ENCODE measurements around the gene UMAD1.

The UMAD1 gene

GRCh38 chr7:7710469-7710868 lies 69.9 kb downstream of the UMAD1 start:
- no peak for TF ChIP-seq CTCF (IDR thresholded peaks at IDR 0.05)

GRCh38 chr7:7713730-7714129 lies 73.2 kb downstream of the UMAD1 start:
- no peak for TF ChIP-seq CTCF (IDR thresholded peaks at IDR 0.05)

- TF ChIP-seq CTCF (IDR thresholded peaks at IDR 0.05), result no peak
Observed at GRCh38 chr7:7718492-7718891, 77.9 kb downstream of the UMAD1 start, which contains the start of gene RPA3. Gene RPA3 (minus strand): TSS chr7:7718607. CDS start chr7:7640418, 78,189 bp downstream.

- no peak for TF ChIP-seq CTCF (IDR thresholded peaks at IDR 0.05)
Observed at GRCh38 chr7:7719236-7719635, 78.7 kb downstream of the UMAD1 start.

- no peak for TF ChIP-seq CTCF (IDR thresholded peaks at IDR 0.05)
Observed at GRCh38 chr7:7720193-7720592, 79.6 kb downstream of the UMAD1 start.

GRCh38 chr7:7720750-7721621 lies 80.4 kb downstream of the UMAD1 start:
- no peak for TF ChIP-seq CTCF (IDR thresholded peaks at IDR 0.05)

- no peak for TF ChIP-seq CTCF (IDR thresholded peaks at IDR 0.05)
Observed at GRCh38 chr7:7731732-7732131, 91.2 kb downstream of the UMAD1 start.
